Umbilical cord (tissue), 2 donors: ENCODE measurements around the gene DDC. TPM values are rescaled to one million over a fixed set of nuclear protein-coding genes. Genes with fewer than 3 reads are reported as not detected.
A peak's percentile ranks its signal among the peaks of the same experiment; 100 is the strongest.
"Not testable (repeated sequence)": the region's sequence is repeated elsewhere in the genome, so short reads cannot be mapped to it uniquely, and the experiment has no call there.

Experiments
- DNase-seq: peaks from one replicate; pipeline ENCODE4 v3.0.0-alpha.2; 2015; ENCODE audit warnings: low spot score
- total RNA-seq: library from RNA; depleted of rRNA; stranded (reverse); fragments of >200 nt; gene quantifications from one replicate; pipeline ENCODE4 v1.2.3, GENCODE V29; 2014; ENCODE audit warnings: low replicate concordance; ENCODE audit not compliant: insufficient read depth

Gene DDC
- total RNA-seq, 1 donor from 2014 or later: 8.9 TPM

DNA sequence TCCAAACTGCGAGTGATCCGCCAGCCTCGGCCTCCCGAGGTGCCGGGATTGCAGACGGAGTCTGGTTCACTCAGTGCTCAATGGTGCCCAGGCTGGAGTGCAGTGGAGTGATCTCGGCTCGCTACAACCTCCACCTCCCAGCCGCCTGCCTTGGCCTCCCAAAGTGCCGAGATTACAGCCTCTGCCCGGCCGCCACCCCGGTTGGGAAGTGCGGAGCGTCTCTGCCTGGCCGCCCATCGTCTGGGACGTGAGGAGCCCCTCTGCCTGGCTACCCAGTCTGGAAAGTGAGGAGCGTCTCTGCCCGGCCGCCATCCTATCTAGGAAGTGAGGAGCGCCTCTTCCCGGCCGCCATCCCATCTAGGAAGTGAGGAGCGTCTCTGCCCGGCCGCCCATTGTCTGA is 106.0 kb downstream of the DDC start:
- DNase-seq: not testable (repeated sequence)

DNA sequence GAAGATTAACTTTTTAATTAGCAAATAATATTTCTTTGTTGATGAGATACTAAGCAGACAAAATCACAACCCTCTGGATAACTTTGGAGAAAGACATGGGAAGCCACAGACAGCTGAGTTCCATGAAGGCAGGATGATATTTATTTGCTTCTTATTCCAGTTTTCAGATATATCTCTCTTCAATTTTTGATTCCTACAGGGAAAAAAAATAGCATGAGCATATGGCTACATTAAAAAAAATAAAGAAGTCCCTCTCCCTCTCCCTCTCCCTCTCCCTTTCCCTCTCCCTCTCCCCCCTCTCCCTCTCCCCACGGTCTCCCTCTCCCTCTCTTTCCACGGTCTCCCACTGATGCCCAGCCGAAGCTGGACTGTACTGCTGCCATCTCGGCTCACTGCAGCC is 106.6 kb downstream of the DDC start:
- not testable (repeated sequence) for DNase-seq

DNA sequence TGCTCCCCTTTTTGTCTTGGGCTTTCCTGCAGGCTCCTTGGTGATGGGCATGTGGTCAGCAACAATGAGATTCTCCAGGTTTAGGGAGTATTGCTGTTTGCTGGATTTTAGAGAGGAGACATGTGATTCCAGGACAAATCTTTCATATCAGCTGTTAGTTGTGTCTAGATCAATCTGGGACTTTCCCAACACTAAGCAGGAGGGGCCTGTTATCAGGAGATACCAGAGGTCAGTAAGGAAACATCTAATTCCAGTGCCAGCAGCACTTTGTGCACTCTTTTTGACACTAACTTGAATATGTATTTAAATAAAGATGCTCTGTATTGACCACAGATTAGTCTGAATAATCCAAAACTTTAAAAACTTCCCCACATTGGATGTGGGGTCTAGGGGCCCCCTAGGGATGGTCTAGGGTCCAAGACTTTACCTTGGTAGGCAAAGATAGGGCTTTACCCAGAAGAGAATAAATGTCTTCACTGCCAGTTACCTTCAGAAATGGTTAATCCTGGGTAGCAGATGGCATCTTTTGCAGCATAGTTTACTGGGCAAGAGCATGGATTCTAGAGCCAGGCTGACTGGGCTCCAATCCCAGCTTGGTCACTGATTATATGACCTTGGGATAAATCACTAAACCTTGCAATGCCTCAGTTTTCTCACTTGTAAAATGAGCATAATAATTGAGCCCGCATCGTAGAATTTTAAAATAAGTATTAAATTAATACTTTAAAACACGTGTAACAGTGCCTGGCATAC is 108.7 kb downstream of the DDC start:
- DNase-seq: no peak

DNA sequence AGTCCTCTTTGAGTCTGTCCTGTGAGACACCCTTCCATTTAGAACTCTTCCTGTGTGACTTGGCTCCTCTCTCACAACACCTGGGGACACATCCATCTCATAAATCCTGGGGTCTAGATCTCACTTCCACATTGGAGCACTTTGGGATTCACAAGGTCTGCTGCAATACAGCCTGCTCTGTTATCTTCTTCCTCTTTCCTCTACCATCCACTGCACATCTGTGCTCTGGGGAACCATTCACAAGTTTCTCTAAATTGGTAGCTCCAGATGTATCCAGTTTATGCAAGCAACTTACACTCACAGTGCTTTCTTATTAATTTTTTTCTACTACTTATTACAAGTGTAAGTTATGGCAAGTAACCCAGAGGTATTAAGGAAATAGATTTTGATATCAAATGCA is 109.5 kb downstream of the DDC start:
- no peak for DNase-seq

DNA sequence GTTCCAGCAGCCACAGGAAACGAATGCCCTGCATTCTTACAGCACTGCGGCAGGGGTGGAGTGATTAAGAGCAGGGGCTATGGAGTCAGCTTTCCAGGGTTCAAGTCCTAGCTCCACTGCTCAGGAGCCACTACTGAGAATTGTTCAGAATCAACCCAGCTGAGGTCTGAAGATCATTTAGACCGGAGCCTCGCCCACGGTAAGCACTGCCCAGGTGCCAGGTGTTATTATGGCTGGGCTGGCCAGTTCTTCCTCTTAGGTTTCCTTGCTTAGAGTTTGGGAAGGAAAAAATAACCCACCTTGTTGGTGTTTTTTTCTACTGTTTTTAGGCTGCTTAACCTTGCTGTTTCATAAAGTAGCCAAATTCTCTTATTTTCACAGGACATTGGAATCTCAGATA is 110.2 kb downstream of the DDC start:
- DNase-seq: no peak

DNA sequence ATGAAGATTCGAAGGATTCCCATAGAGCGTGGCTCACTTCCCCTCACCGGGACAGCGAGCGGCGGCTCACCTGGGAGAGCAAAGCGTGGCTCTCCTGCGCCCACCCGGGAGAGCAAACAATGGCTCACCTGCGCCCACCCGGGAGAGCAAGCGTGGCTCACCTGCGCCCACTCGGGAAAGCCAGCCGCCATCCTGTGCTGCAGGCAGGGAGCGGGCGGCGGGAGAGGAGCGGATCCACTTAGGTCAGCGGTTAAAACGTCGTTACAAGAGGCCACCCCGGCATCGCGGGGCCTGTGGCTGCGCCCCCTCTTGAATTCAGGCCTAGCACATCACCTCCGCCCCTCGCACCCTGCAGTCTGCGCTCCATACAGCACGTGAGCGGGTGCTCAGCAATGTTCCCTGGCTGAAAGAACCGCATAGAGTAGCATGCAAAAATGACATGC is 114.6 kb downstream of the DDC start:
- DNase-seq: no peak

DNA sequence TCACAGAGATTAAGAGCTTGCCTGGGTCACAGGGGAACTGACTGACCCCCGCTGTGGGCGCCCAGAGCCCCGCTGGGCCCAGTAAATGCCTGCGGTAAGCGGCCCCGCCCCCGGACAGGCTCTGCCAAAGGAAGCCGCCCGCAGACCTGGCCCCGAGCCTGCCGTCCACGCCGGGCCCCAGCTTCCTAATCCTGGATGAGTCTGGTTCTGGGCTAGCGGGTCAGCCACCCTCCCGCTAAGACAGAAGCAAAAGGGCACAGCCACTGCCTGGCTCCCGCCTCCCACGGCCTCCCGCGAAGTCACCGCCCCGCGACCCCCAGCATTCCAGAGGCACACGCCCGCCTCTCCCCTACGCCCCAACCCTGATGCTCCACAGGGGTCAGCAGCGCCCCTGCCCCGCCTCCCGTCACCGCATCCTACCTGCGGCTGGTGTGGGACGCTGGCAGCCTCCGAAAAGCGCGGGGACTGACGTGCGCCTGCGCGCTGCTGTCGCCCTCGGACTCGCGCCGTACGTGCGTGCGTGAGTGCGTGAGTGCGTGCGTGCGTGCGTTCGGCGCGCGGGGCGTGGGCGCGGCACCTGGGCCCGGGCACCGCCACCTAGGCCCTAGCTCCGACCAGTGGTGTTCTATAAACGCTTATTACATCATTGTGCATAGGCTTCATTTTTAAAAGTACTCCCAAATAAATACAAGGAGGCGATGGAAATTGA is 115.2 kb downstream of the DDC start, which contains the start of gene FIGNL1:
Gene FIGNL1 (minus strand): TSS at position 470 of the 709 bp plus-strand sequence. CDS start 3,063 bp downstream, outside the sequence.
- peak; percentile 79 for DNase-seq

DNA sequence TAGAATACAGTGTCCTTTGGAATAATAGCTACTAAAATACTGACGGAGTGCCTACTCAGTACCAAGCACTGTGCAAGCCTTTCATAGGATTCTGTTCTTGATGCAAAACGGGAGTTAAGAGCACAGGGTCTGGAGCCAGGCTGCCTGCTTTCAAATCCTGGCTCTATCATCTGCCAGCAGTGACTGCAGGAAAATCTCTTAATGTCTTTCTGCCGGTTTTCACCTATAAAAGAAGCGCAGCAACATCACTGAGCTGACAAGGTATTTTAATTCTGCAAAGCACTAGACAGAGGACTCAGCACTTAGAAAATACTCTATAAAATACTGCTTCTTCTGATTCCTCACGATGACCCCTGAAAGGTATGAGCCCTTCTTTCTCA is 115.7 kb downstream of the DDC start:
- DNase-seq: no peak

DNA sequence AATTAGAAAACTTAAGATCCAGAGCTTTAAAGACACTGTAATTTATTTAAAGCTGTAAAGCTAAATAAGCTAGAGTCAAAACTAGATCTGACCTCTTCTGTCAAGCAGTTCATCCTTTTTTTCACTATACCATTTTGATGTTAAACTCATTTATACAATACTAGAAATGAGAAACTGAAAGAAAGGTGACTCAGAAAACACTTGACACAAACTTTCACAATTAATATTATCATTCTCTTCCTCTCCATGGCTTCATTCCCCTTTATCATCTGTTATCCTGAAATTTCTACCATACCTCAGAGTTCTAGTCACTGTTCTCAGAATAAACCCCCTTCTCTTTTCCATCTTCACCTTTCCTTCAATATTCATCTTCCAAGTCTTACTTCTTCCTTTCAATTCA is 116.4 kb downstream of the DDC start:
- no peak for DNase-seq

DNA sequence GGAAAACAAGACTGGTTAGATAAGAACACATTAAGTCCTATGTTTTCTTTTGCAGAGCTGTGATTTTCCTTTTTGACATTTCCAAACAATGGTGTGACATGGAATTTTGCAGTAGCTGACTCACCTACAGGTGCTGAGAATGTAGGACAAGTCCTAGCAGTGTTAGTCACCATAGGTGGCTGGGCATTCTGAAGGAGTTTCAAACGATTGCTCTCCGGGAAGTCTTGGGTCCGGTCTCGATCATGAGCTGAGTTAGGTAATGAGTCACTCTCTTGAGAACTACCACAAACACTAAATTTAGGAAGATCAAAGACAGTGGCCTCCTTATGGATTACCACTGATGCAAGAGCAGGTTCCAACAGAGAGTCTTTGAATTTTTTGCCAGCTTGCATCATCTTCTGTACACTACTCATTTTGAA is 118.7 kb downstream of the DDC start:
- peak; percentile 33 for DNase-seq

DNA sequence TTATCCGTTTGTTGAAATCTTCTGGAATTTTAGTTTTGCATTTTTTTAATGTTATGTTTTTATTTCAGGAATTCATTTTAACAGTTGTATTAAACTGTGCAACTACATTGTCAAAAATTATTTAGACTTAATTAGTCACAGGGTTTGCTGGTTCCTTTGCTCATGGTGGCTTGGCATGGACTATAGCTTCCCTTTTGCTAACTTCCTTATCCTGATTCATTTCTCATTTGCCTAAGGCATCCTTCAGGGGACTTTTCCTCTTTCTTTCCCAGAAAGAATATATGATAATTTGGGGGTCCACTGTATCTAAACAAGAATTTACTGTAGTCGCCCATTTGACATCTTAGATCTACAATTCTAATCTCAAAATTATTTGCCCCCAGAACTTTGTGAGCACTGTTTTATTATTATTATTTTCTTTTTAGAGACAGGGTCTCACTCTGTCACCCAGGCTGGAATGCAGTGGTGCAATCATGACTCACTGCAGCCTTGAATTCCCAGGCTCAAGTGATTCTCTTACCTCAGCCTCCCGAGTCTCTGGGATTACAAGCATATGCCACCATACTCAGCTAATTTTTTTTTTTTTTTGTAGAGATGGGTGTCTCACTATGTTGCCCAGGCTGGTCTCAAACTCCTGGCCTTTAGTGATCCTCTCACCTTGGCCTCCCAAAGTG is 128.9 kb downstream of the DDC start:
- DNase-seq: no peak

DNA sequence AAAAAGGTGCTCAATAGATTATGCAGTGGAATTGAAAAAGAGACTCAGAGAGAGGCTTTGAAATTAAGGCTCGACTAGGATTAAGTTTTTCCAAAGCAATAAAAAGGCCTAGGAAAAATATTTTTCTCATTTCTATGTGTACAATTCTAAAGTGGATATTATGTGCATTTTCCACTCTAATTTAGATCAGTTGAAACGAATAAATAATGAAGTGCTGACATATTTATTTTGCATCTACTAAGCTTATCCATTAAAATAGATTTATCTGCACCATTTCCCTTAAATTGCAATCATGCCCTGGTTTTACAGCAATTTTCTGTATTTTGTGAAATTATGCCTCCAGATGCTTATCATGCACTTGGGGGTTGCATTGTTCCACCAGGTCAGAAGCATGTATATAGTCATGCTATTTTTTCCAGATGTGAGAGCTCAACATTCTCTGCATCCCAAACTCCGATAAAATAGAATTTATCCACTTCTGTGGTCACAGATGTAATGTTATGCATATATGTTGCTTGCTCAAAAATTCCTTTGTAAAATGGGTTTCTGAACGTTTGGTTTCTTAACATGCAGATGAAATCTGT is 133.4 kb downstream of the DDC start:
- DNase-seq: no peak

DNA sequence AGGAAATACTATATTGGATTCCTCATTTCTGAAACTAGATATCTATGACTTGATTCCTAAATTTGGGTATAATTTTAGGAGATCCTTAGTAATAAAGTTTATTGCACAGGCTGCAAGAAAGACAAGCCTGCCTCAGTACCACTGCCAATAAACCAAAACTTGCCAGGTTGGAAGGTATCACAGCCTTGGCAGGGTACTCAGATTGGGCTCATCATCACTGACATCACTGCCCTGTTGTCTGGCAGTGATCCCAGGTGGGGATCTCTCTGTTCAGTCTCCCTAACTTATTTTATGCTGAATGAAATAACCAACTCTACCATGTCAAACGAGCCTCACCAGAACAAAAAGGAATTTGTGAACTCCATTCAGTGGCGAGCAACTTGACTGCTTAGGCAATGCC is 133.9 kb downstream of the DDC start:
- no peak for DNase-seq

DNA sequence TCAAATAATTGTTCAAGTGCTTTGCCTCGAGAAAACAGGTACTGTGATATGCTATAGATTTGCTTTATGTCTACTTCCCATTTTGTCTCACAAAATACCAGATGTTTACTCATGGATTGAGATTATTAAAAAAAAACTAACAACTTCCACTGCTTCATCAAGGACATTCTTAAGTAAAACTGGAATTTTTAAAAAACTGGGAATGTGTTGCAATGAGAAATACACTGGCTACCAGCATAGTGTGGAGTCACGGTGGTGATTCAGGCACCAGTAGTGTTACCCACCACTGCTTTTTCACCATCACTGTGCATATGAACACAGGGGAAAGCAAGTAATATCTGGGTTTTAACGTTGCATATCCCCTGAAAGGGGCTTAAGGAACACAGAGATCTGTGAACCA is 136.3 kb downstream of the DDC start:
- no peak for DNase-seq

DNA sequence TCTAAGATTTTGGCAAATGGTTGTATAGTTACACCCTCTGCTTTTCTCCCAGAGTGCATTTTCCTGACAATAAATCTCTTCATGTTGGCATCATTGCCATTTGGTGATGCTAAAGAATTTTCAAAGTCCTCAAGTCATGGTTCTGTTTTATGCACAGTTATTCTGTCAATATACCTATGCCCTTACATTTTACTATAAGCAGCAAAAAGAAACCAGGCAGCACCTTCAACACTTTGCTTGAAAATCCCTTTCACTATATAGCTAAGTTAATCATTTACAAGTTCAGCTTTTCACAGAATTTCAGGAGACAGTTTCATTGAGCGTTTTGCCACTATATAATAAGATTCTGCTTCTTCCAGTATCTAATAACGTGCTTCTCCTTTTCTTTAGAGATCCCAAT is 137.7 kb downstream of the DDC start:
- DNase-seq: no peak

DNA sequence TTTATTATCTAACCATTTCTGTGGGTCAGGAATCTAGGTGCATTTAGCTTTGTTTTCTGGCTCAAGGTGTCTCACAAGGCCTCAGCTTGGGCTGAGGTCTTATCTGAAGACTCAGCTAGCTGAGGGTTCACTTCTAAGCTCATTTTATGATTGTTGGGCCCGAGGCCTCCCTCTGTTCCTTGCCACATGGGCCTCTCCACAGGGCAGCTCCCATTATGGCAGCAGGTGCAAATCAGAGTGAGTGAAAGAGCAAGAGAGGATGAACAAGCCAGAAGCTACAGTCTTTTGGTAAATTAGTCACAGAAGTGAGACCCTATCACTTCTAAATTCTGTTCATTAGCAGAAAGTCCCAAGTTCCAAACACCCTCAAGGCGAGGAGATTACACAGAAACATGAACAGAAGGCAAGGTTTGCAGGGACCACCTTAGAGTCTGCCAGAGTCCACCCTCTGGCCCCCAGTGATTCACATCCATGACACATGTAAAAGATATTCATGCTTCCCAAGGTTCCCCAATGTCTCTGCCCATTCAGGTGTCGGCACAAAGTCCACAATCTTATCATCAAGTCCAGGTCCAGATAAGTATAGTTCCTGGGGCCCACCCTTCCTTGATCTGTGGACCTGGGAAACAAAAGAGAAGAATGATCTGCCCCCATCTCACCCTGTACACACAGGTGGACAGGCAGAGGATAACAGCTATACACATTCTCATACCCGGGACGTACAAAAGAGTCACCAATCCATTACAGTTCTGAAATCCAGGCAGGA is 138.7 kb downstream of the DDC start:
- no peak for DNase-seq

DNA sequence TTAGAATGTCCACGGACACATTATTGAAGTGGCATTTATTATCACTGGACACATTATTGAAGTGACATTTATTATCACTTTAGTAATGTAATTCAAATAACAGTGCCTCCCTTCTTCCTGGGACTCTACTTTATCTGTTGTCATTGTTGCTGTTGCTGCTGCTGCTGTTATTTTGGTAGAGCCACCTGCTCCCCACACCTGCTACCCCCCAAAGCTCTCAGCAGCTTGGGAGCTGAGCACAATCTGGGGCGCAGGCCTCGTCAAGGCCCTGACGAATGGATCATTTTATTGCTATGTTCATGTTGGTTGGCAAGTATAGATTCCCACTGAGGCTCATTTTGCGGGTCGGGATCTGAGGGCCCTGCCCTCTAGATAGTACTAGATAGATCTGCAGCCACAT is 139.9 kb downstream of the DDC start:
- no peak for DNase-seq

DNA sequence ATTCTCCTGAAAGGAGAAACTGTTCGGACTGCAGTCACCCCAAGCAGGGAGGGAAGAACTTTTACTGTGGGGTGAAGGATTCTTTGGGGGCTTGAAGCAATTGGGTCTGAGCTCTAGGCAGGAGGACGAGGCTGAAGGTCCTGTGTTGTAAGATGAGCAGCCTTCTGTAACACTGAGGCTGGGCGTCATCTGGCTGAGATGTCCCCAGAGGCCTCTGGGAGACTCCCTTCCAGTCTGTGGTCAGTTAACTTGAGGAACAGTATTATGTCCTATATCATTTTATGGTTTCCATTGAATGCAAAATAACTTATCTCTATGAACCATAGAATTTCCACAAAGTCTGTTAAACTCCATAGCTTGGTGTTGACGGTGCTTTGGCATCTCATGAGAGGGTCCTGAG is 141.3 kb downstream of the DDC start:
- DNase-seq: no peak

DNA sequence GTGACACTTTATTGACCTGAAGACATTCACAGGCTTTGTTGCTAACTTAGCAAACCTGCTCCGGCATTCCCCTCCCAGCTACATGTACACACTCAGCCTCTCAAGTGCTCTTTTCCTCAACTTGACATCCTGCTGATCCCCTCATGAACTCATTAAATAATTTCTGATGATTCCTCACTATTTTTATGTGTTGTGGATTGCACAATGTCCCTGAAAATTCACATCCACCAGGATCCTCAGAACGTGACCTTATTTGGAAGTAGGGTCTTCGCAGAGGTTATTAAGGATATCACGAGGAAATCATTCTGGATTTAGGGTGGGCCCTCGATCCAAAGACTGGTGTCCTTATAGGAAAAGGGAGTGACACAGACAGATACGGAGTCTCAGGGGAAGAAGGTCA is 142.3 kb downstream of the DDC start:
- DNase-seq: no peak

DNA sequence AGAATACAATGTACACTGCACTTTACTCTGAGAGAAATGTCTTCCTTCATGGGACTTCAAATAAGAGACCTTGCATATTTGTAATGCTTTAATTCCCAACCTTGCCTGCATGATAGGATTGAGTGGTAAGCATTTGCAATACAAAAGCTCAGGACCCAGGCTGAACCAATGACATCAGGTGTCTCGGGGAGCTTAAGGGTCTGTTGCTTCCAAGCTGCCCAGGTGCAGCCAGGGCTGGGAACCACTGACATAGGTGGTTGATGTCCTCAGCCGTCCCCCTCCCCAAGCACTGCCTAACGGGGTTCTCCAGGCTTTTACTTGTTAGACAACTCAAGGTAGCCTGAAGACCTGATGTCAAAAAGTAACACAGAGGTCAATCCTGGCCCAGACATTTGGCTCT is 144.2 kb downstream of the DDC start:
- no peak for DNase-seq

DNA sequence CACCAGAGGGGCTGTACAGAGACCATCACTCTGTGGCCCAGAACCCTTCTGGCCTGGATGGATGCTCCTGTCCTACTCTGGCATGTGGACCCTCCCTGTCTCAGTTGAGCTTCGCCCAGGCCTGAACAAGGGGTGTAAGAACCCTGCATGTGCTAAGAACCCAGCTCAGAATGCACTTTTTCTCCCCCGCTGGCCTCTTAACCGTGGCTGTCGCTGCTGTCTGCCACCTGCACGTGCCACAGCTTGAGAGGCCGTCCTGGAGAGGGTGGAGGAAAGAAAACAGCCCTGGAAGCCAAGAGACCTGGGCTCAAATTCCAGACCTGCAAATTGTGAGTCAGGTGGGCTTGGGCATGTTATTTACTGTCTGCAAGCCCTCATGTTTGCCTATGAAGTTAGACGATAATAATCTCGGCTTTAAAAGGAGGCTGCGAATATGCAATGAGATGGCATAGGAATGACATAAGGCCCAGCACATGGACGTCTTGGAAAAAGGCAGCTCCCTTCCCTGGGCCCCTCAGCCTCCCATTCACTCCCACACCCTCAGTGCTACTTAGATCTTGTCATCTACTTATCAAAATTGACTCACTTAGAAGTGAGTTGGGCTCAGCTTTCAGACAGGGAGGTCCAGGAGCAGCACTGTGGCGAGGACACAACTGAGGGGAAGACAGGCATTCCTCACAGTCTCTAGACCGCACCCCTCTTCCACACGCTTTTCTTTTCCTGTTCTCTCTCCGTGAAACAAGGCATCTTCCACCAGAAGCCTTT is 146.5 kb downstream of the DDC start:
- no peak for DNase-seq
